Stimulated activated naive CD8-positive, alpha-beta T cell treated with anti-CD3 and anti-CD28 coated beads, Interleukin-15, Interleukin-2, amounts not matched to agents 100 U/mL and 50 U/mL, for 24 hours (primary cell): ENCODE data around the gene NEUROG3.

Experiments
- ATAC-seq: fragments of 150-1000 bp; cut with Tn5 transposase; one replicate; pipeline ENCODE4 v1.10.0; 2021
- DNase-seq: peaks from one replicate; pipeline ENCODE4 v3.0.0; 2021

The NEUROG3 gene, protein sequence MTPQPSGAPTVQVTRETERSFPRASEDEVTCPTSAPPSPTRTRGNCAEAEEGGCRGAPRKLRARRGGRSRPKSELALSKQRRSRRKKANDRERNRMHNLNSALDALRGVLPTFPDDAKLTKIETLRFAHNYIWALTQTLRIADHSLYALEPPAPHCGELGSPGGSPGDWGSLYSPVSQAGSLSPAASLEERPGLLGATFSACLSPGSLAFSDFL

DNA sequence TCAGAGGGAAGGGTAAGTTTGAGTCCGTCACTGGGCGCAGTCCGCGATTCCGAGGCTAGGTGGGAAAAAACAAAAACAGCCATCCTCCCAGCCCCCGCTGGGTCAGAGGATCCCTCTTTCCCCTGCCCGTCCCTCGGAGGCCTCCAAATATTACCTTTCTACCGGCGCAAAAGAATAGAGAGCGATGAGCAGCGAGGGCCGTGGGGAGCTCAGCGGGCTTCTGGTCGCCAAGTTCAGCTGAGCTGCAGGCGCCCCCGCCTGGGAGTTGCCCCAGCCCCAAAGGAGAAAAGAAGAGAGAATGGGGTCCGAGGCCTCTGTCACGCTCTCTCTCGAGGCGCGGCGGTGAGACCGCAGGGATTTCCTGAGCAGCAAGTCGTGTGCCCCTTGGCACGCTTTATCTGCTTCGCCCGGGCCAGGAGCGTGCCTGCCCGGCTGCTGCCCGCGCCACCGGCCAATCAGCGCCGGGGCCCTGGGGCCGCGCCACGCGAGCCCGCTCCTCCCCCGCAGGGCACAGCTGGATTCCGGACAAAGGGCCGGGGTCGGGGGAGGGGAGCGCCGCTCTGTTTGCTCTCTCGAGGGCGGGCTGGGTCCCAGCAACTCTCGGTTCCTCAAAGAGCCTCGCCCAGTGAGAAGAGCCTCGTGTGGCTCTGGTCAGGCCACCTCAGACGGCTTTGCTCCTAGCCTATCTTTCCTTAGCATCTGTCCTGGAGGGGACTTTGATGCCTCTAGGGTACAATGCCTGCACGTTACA lies at the start of gene NEUROG3:
Gene NEUROG3, minus strand, starts transcription at position 367 of the 751 bp plus-strand sequence. CDS start 379 bp downstream, outside the sequence.
- DNase-seq: peak; percentile 23
- peak; percentile 7 for ATAC-seq

DNA sequence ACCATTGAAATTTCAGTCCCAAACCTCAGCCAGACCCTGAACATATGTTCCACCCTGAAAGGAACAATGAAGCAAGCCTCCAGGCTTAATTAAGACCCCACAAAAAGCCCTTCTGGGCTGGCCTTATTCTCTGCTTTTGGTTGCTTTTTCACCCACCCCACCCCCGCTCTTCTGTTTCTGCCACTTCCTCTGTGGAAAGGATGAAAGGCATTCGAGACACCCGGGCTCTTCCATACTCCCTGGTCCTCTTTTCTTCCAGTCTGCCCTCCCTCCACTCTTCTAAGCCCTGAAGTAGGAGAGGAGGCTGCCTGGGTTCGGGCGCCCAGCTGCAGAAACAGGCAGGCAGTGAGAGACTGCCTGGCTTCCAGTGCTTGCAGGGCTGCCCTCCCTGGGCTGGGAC lies 47.4 kb upstream of the NEUROG3 start:
- DNase-seq (no peak), ATAC-seq (no peak)

DNA sequence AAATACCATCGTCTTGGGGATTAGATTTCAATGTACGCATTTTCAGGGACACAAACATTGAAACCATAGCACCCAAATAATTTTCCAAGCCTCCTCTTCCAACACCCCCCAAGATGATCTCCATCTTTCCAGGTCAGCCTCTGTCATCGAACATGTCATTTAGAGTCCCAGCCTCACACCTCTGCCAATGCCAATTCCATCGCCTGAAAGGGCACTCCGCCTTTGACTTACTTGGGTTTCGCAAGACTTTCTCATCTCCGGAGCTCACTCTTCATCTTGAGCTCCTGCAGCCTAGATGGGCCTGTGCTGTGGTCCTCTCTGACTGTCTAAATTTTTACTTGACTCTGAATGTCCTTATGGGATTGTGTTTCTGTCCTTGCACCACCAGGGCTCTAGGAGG lies 46.4 kb upstream of the NEUROG3 start:
- DNase-seq: no peak
- ATAC-seq: no peak

DNA sequence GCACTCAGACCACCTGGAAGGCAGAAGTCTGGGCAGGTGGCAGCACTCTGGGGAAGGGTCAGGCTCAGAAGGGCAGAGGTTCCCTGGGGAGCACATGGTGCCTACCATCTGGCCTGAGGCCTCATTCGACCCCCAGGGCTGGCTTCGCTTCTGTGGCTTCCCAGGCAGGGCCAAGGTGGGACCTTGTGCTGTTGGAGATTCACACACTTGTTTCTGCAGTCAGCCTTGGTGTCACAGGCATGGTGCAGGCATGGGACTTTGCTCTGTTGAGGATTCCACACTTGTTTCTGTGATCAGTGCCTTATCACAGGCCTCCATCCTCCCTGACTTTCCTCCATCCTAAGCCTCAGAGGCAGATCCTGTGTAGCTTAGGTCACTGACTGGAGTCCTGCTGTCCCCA lies 45.5 kb upstream of the NEUROG3 start:
- ATAC-seq (no peak), DNase-seq (no peak)

DNA sequence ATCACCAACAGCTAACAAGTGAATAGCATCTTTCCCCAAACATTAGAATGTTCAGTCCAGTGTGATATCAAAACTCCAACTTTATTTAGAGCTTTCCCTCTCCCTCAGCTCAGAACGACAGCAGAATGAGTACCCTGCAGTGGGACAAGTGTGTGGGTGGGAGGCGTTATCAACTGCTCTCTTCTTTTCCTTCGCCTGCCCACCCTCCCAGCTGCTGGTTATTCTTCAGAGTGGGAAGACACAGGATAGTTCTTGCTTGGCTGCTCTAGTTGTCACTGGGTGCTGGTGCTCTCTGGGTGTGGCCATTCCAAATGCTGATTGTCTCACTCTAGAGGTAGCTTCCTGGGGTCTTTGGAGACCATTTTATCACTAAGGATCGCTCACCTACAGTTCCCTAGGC lies 43.1 kb upstream of the NEUROG3 start:
- DNase-seq: no peak
- no peak for ATAC-seq

DNA sequence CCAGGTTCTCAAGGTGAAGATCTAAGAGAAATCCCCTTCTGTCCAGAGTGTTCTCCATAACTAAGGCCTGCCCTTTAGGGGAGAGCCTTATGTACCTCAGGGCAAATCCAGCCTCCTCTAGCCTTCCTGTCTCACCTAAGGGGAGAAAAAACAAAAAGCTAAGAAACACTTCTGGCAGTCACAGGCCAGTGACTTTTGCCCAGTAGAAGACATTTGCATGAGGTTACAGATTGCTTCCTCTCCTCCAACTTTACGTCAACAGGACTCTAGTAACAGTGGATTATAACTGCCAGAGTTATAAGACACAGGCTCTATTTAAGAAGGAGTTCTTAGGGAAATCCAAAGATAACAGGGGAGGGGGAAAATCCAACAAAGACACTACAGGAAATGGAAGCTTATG lies 40.9 kb upstream of the NEUROG3 start:
- ATAC-seq (no peak), DNase-seq (no peak)

DNA sequence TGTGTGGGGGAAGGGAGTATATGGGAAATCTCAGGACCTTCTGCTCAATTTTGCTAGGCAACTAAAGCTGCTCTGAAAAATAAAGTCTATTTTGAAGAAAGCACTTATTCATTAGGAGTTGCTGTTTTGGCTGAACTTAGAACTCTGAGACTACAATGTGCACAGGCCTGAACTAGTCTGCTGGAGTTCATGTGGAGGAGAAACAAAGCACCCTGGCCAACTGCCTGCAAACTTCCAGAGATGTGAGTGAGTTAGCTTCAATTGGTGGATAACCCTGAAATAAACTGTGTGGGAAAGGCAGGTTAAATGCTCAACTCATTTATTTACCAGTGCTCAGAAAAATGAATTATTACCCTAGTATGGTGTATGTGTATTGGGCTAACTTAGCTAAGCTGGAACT lies 39.5 kb upstream of the NEUROG3 start:
- DNase-seq: no peak
- no peak for ATAC-seq

DNA sequence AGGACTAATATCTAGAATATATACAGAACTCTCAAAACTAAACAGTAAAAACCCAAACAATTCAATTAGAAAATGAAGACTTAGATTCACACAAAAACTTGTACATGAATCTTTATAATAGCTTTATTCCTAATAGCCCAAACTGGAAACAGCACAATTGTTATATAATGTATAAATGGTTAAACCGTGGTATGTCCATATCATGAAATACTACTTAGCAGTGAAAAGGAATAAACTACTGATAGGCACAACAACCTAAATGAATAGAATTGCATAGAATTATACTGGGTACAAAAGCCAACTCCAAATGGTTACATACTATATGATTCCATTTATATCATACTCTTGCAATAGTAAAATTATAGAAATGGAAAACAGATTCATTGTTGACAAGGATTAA lies 35.9 kb upstream of the NEUROG3 start:
- DNase-seq (no peak), ATAC-seq (no peak)

DNA sequence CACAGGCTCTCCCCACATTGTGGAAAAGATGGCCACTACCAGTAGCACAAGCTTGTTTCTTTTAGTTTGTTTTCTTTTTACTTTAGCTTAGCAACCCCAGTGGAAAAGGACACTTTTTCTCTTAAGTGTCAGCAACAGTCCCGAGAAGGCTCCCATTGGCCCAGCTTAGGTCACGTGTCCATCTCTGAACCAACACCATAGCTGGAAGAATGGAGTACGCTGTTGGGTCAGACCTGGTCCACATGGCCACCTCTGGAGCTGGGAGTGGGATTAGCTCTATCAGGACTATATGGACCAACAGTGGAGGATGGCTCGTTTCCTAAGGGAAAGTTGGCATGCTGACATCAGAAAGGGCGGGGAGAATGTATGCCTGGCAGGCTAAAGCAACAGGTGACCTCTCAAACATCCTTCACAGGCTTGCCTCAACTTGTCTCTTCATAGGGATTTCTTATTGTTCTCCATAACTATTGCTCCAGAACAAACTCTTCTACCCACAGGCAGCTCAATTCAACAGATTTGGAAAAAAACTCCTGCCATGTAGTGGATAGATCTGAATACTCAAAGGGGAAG lies 27.6 kb upstream of the NEUROG3 start:
- no peak for DNase-seq

DNA sequence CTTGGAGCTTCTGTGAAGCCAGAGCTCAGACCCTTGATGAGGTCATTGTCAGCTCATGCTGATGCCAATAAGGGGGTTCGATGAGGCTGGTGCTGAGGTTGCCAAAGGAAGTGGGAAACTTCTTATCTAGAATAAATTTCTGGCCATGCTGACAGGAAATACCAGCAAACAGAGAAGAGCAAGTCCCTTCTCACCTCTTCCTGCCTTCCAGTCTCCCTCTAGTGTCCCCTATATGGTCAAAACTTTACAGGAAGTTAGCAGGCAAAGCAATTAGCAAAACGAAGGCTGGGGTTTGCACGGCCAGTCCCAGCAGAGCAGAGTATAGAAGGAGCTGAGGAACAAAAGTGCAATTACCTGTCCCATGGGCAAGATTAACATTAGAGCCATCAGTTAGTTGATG lies 15.1 kb upstream of the NEUROG3 start:
- ATAC-seq (no peak), DNase-seq (no peak)

More for the DNA sequence above, 27.6 kb upstream of the NEUROG3 start:
- no peak for ATAC-seq

DNA sequence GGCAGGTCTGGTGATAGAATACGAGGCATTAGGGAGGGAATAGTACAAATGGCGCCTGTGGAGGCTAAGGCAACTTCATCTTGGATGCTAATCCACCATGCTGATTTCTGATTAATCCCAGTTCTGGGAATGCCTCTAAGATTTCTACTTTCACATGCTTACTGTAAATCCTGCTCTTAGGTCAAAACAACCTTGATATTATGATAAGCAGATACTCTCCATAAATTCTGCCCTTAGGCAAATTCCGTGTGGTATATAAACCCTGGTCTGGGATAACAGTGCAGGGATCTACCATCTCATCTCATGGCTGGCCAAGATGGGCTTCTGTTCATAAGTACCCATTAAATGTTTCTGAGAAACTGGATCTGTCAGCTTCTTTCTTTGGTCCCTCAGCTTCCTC lies 11.4 kb upstream of the NEUROG3 start:
- ATAC-seq (no peak), DNase-seq (no peak)

DNA sequence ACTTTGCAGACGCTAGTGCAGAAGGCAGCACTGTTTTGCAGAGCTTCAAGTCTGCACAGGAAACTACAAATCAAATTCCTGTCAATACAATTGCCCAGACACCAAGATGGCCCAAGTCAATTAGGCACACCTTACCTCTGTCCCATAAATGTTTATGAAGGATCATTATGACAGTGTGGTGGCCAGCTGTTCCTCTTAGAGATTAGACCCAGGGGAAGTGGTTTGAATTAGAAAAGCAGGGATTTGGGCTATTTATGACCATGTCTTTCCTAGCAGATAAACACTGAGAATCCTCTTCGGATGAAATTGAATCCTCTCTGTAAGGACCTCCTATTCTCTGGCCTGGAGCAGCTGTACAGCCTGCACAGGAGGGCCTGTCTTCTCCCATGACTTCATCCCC lies 9.9 kb upstream of the NEUROG3 start:
- ATAC-seq: no peak

DNA sequence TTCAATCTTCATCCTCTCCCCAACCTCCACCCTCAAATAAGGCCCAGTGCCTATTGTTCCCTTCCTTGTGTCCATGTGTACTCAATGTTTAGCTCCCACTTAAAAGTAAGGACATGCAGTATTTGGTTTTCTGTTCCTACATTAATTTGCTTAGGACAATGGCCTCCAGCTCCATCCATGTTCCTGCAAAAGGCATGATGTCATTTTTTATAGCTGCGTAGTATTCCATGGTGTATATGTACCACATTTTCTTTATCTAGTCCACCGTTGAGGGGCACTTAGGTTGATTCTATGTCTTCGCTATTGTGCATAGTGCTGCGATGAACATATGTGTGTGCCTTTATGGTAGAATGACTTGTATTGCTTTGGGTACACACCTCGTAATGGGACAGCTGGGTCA lies 7.2 kb upstream of the NEUROG3 start:
- DNase-seq (no peak), ATAC-seq (no peak)

More for the DNA sequence above, 9.9 kb upstream of the NEUROG3 start:
- no peak for DNase-seq

DNA sequence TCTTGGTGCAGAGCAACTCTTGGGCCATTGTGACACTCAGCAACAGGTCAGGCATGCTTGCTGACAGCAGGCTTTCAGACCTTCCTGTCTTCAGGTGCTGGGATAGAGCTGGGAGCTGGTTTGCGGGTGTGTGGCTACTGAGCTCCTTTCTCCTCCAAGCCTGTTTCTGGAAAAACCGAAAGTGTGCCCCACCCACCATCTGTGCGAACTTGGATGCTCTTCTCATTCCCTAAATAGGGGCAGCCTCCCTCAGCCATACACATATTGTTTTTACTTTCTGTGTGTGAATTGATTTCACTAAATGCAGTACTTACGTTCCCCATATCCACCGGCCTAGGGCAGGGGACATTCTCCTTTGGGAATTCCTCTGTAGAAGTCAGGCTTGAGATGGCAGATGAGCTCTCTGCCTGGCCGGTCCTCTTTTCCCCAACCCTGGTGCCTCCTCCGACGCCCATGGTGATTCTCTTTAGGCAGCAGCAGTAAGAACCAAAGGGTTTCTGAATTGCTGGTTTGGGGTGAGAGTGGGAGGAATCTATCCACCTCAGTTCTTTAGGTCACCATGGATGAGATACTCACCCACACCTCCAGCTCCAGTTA lies 6.3 kb upstream of the NEUROG3 start:
- DNase-seq (no peak), ATAC-seq (no peak)

DNA sequence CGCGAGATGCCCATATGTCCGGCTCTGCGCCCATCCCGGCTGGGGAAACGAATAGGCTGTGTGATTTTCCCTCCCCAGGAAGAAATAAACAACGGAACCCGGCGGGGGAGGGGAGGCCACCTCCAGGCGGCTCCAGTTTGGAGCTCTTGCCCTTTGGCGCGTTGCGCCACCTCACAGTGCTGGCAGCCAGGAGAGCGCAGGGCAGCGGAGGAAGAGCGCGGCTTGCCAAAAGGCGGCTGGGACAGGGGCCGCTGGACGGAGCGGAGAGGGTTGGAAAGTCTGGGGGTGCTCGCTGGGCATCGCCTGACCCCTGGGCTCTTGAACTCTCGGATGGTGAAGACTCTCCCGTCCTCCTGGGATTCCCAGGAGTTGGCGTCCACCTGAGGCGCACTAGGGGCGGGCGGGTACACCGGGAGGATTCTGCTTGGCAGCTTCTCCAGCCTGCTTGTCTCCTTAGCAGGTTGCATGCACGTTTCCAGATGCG lies 5.3 kb upstream of the NEUROG3 start:
- DNase-seq (no peak), ATAC-seq (no peak)

DNA sequence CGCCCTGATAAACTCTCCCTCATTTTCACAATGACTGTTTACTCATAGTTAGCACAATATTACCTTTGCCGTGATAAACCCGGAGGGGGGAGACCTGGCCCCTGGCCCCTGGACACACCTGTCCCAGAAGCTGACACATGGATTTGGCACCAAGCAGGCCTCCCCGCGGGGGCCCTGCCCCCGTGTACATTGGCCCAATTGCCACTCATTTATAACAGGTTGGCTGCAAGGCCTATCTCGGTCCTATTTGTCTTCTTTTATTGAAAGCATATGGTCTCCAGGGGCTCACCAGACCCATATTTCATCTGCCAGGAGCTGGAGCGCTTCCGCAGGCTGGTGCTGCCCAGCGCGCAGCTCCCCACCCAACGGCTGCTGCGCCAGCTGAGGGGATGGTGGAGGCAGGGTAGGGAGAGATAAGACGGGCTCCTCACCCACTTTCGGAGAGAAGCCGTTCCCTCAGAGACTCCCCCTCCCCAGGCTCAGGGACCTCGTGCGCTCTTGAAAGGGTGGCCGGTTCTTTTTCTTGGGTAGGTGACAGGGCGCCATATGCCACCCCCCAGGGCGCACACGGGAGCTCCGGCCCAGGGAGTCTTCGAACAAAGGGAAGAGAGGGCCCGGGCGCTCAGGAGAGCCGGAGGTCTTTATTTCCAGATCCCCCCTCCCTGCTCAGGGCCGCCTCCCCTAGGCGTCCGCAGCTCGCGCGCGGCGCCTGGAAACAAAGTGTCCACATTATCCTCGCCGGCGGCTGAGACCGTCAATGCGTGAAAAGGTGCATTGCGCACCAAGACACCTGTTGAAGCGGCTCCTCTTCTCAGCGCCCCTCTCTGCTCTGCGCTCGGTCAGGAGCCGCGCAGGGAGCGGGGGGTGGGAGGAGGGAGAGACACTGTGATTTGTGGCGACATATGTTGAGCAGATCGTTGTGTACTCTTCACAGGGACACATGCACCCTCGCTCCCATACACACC lies 4.3 kb upstream of the NEUROG3 start:
- ATAC-seq (no peak), DNase-seq (no peak)

DNA sequence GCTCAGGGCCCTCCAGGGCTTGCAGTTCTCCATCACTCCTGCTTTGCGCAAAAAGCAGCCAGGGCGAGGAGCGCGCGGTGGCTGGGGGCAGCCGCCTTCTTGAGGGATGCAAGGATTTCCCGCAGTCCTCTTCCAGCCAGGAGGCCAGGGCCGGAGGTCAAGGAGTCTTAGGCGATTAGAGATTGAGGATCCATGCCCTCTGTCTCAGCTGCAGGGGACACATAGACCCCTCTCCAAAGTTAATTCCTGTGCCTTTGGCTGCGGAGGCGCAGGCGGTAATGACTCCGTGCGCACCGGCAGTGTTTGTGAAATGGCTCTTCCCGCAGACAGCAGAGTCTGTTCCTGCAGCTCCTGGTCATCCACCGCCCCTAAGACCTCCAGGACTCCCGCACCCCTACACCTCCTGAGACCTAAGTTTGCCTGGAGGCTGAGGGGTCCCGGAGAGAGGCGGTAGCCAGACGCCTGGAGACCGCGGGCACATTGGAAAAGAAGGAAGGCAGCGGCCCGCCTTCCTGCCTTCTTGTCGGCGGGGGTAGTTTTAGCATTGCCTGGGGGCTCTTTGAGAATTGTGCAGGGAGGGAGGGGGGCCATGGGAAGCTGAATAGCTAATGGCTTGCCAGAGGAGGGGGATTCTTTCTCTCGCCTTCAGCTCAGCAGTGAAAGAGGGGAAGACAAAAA lies 3.3 kb upstream of the NEUROG3 start:
- DNase-seq (no peak), ATAC-seq (no peak)

DNA sequence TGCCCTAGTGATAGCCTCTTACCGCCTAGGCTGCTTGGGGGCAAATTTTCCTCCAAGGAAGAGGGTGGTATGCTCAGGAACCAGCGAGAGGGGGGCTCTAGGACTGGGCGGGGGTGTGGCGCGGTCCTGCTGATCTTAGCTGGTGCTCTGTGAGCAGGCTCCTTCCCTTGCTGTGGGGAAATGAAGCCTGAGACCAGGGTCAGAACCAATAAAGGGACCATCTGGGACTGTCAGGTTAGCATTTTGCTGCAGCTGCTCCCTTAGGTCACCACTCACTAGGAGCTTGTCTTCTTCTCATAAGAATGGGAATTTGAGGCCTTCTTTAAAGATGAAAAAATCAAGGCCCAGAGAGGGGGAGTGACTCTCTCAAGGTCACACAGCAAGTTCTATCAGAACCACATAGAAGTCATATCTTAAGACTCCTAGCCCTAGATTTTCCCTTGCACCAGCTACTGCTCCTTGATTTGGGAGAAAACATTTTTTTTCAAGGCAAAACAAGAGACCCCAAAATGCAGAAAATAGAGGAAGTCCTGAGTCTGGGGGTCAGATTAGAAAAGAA lies 2.0 kb upstream of the NEUROG3 start:
- no peak for ATAC-seq
- no peak for DNase-seq

DNA sequence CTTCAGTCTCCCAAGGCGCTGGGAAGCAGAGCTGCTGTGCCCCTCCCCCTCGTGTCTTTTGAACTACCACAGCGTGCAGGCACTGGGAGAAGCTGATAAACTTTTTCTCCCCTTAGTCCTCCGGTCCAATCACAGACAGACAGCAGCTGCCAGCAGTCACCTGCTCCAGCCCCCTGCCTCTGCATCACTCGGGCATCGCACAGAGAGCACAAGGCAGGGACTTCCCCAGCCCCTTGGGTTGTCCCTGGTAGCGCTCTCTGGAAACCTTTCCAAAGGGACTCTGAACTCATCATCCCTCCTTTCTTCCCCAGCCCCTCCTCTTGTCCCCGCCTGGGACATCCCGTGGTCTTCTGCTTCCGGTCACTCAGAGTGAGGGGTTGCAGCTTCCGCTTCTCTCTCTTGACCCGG lies 1.4 kb upstream of the NEUROG3 start:
- no peak for ATAC-seq
- no peak for DNase-seq

DNA sequence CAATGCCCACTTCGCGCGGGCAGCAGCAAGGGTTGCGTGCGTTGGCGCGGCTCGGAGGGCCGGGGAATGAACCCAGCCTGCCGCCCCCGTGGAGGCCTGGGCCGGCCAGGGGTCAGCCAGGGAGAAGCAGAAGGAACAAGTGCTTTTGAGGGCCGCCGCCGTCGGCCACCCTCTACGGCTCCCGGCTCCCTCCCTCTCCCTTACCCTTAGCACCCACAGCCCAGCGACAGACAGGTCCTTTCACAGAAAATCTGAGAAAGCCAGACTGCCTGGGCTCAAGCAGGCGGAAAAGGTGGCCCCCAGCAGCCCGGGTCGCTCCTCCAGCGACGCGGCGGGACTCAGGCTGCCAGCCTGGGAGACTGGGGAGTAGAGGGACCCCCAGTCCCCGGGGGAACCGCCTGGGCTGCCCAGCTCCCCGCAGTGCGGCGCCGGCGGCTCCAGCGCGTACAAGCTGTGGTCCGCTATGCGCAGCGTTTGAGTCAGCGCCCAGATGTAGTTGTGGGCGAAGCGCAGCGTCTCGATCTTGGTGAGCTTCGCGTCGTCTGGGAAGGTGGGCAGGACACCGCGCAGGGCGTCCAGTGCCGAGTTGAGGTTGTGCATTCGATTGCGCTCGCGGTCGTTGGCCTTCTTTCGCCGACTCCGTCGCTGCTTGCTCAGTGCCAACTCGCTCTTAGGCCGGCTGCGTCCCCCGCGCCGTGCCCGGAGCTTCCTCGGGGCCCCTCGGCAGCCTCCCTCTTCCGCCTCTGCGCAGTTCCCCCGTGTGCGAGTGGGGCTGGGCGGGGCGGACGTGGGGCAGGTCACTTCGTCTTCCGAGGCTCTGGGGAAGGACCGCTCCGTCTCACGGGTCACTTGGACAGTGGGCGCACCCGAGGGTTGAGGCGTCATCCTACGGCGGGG lies 815 bp downstream of the NEUROG3 start:
- DNase-seq (peak; percentile 51), ATAC-seq (peak; percentile 69)
